ENCODE measurements around the gene USP49.

USP49 gene

GRCh38 chr6:41791305-41791704 lies 103.9 kb downstream of the USP49 start:
- H3K4me3 Mint-ChIP-seq, result no peak overlapping the region
- H3K4me1 Mint-ChIP-seq, result peaks cover 26% of the 10 kb centered on the region
- peaks cover 49% of the 10 kb centered on the region for H3K36me3 Mint-ChIP-seq (ENCODE audit: low read depth)
- no peaks in the 10 kb centered on the region for H3K27me3 Mint-ChIP-seq
- peak overlapping the region; percentile 57 for H3K27ac Mint-ChIP-seq
- H3K9me3 Mint-ChIP-seq, result no peaks in the 10 kb centered on the region
- DNase-seq (no peak), ATAC-seq (no peak)

- DNase-seq (no peak), ATAC-seq (no peak)
- H3K36me3 Mint-ChIP-seq (ENCODE audit: low read depth), result peaks cover 48% of the 10 kb centered on the region
- no peaks in the 10 kb centered on the region for H3K27me3 Mint-ChIP-seq
- peaks cover 26% of the 10 kb centered on the region for H3K4me1 Mint-ChIP-seq
- peak overlapping the region; percentile 45 for H3K27ac Mint-ChIP-seq
- peak overlapping the region; percentile 95 for H3K4me3 Mint-ChIP-seq
- no peaks in the 10 kb centered on the region for H3K9me3 Mint-ChIP-seq
Observed at GRCh38 chr6:41790045-41790444, 105.1 kb downstream of the USP49 start.

GRCh38 chr6:41789390-41789724 lies 105.8 kb downstream of the USP49 start:
- Mint-ChIP-seq H3K36me3 (ENCODE audit: low read depth) (peaks cover 46% of the 10 kb centered on the region), H3K27ac (peak overlapping the region; percentile 81), H3K27me3 (no peaks in the 10 kb centered on the region), H3K9me3 (no peaks in the 10 kb centered on the region), H3K4me1 (peaks cover 24% of the 10 kb centered on the region), H3K4me3 (peak overlapping the region; percentile 95)
- ATAC-seq (no peak), DNase-seq (no peak)

- Mint-ChIP-seq H3K4me1 (peaks cover 22% of the 10 kb centered on the region), H3K27me3 (no peaks in the 10 kb centered on the region), H3K9me3 (no peaks in the 10 kb centered on the region), H3K4me3 (peak within 1 kb of the TSS; percentile 95), H3K27ac (peak within 1 kb of the TSS; percentile 97), H3K36me3 (ENCODE audit: low read depth) (peaks cover 42% of the 10 kb centered on the region)
- peak; percentile 87 for ATAC-seq
- DNase-seq, result peak; percentile 97
Observed at GRCh38 chr6:41787219-41787917, 107.8 kb downstream of the USP49 start, which contains the start of gene TOMM6. TSS of gene TOMM6 (plus strand) at chr6:41787694. CDS start at chr6:41787698, 4 bp downstream.

- peak overlapping the region; percentile 95 for H3K4me3 Mint-ChIP-seq
- ATAC-seq (peak; percentile 75), DNase-seq (peak; percentile 93)
- H3K27ac Mint-ChIP-seq, result peak overlapping the region; percentile 97
- peaks cover 18% of the 10 kb centered on the region for H3K4me1 Mint-ChIP-seq
- H3K36me3 Mint-ChIP-seq (ENCODE audit: low read depth), result peaks cover 35% of the 10 kb centered on the region
- H3K27me3 Mint-ChIP-seq, result peaks cover 3% of the 10 kb centered on the region
- no peaks in the 10 kb centered on the region for H3K9me3 Mint-ChIP-seq
Observed at GRCh38 chr6:41786451-41787218, 108.5 kb downstream of the USP49 start.

- Mint-ChIP-seq H3K36me3 (ENCODE audit: low read depth) (peaks cover 30% of the 10 kb centered on the region), H3K4me3 (peak overlapping the region; percentile 95), H3K9me3 (no peaks in the 10 kb centered on the region), H3K27ac (no peak overlapping the region), H3K27me3 (peaks cover 9% of the 10 kb centered on the region), H3K4me1 (peaks cover 21% of the 10 kb centered on the region)
- ATAC-seq (no peak), DNase-seq (peak; percentile 16)
Observed at GRCh38 chr6:41785689-41786450, 109.3 kb downstream of the USP49 start.

- Mint-ChIP-seq H3K4me1 (peaks cover 19% of the 10 kb centered on the region), H3K36me3 (ENCODE audit: low read depth) (peaks cover 25% of the 10 kb centered on the region), H3K27ac (no peak overlapping the region), H3K4me3 (peak overlapping the region; percentile 95), H3K9me3 (no peaks in the 10 kb centered on the region), H3K27me3 (peaks cover 10% of the 10 kb centered on the region)
- DNase-seq (no peak), ATAC-seq (no peak)
Observed at GRCh38 chr6:41785254-41785653, 109.9 kb downstream of the USP49 start.

GRCh38 chr6:41784581-41785171 lies 110.5 kb downstream of the USP49 start:
- H3K4me3 Mint-ChIP-seq, result peak overlapping the region; percentile 21
- peaks cover 11% of the 10 kb centered on the region for H3K27me3 Mint-ChIP-seq
- no peak for ATAC-seq
- no peak for DNase-seq
- peaks cover 14% of the 10 kb centered on the region for H3K4me1 Mint-ChIP-seq
- H3K36me3 Mint-ChIP-seq (ENCODE audit: low read depth), result peaks cover 19% of the 10 kb centered on the region
- H3K27ac Mint-ChIP-seq, result no peak overlapping the region
- no peaks in the 10 kb centered on the region for H3K9me3 Mint-ChIP-seq

- Mint-ChIP-seq H3K36me3 (ENCODE audit: low read depth) (peaks cover 7% of the 10 kb centered on the region), H3K27ac (no peak overlapping the region), H3K9me3 (no peaks in the 10 kb centered on the region), H3K4me3 (no peak overlapping the region), H3K27me3 (peaks cover 11% of the 10 kb centered on the region), H3K4me1 (peaks cover 14% of the 10 kb centered on the region)
- DNase-seq (no peak), ATAC-seq (no peak)
Observed at GRCh38 chr6:41783106-41783780, 111.9 kb downstream of the USP49 start.

GRCh38 chr6:41781366-41781730 lies 113.8 kb downstream of the USP49 start:
- H3K36me3 Mint-ChIP-seq (ENCODE audit: low read depth), result no peaks in the 10 kb centered on the region
- H3K27me3 Mint-ChIP-seq, result peaks cover 11% of the 10 kb centered on the region
- DNase-seq, result no peak
- H3K9me3 Mint-ChIP-seq, result no peaks in the 10 kb centered on the region
- peaks cover 14% of the 10 kb centered on the region for H3K4me1 Mint-ChIP-seq
- H3K4me3 Mint-ChIP-seq, result peak overlapping the region; percentile 70
- H3K27ac Mint-ChIP-seq, result no peak overlapping the region
- no peak for ATAC-seq

- Mint-ChIP-seq H3K4me3 (peak within 1 kb of the TSS; percentile 85), H3K27me3 (peaks cover 11% of the 10 kb centered on the region), H3K27ac (peak within 1 kb of the TSS; percentile 70), H3K9me3 (no peaks in the 10 kb centered on the region), H3K36me3 (ENCODE audit: low read depth) (no peaks in the 10 kb centered on the region), H3K4me1 (peaks cover 14% of the 10 kb centered on the region)
- DNase-seq (peak; percentile 10), ATAC-seq (no peak)
Observed at GRCh38 chr6:41780551-41781365, 114.4 kb downstream of the USP49 start, which contains the start of gene PRICKLE4. TSS of gene PRICKLE4 (plus strand) at chr6:41780782. CDS start at chr6:41783474, 2,692 bp downstream.

GRCh38 chr6:41779788-41780550 lies 115.2 kb downstream of the USP49 start, which contains the start of gene FRS3:
TSS of gene FRS3 (minus strand) at chr6:41779900. CDS start at chr6:41776987, 2,913 bp downstream.
- Mint-ChIP-seq H3K27me3 (peaks cover 11% of the 10 kb centered on the region), H3K36me3 (ENCODE audit: low read depth) (no peaks in the 10 kb centered on the region), H3K4me3 (peak within 1 kb of the TSS; percentile 87), H3K27ac (peak within 1 kb of the TSS; percentile 70), H3K4me1 (peaks cover 14% of the 10 kb centered on the region), H3K9me3 (no peaks in the 10 kb centered on the region)
- peak; percentile 100 for DNase-seq
- peak; percentile 92 for ATAC-seq
